ENCODE results near the gene LAIR2. TPM values are rescaled to one million over a fixed set of nuclear protein-coding genes. Genes with fewer than 3 reads are reported as not detected.

Gene LAIR2
- total and polyA plus RNA-seq, 2 of the 13 experiments (the other 11 are each of a cell fraction or from before 2014, with no cell fraction given), result 1.3 to 1.9 TPM

DNA sequence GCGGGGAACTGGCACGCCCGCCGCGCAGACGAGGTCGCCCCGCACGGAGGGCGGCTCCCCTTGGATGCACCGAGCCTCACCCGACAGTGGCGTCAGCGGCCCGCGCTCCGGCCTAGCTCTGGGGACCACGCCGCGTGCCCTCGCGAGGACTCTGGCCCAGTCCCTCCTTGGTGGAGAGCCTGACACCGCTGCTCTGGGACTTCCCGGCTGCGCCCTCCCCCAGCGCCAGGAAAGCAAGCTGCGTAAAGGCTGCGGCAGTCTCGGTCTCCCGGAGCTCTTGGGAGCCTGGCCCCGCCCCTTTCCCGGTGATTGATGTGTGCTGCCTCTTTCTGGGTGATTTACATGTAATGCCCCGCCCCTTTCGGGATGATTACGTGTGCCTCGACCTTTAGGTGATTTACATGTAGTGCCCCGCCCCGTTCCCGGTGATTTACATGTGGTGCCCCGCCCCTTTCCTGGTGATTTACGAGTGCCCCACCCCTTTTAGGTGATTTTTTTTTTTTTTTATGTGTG is 39.0 kb upstream of the LAIR2 start, which contains the start of gene LENG9 (continued):
- TF ChIP-seq, protein P1, sequence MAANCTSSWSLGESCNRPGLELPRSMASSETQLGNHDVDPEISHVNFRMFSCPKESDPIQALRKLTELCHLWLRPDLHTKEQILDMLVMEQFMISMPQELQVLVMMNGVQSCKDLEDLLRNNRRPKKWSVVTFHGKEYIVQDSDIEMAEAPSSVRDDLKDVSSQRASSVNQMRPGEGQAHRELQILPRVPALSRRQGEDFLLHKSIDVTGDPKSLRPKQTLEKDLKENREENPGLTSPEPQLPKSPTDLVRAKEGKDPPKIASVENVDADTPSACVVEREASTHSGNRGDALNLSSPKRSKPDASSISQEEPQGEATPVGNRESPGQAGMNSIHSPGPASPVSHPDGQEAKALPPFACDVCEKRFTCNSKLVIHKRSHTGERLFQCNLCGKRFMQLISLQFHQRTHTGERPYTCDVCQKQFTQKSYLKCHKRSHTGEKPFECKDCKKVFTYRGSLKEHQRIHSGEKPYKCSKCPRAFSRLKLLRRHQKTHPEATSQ (CRISPR knock-in tag; IDR thresholded peaks at IDR 0.05; ENCODE audit: borderline replicate concordance), result no peak
- TF ChIP-seq NR3C1 (CRISPR knock-in tag; IDR thresholded peaks at IDR 0.05) (no peak), TGIF2 (CRISPR knock-in tag; IDR thresholded peaks at IDR 0.05) (peak; percentile 24; the same call in 1 of the 2 replicates), NCOA1 (CRISPR knock-in tag; IDR thresholded peaks at IDR 0.05) (no peak), FOXA3 (CRISPR knock-in tag; IDR thresholded peaks at IDR 0.05) (peak; percentile 57), TOE1 (CRISPR knock-in tag; IDR thresholded peaks at IDR 0.05) (no peak; the same call in 1 of the 2 replicates), ZNF883 (CRISPR knock-in tag; IDR thresholded peaks at IDR 0.05; ENCODE audit: not compliant biosample characterization) (no peak), ZNF772 (CRISPR knock-in tag; IDR thresholded peaks at IDR 0.05) (peak; percentile 68), ZMYM4 (CRISPR knock-in tag; IDR thresholded peaks at IDR 0.05) (no peak), MYC (CRISPR knock-in tag; IDR thresholded peaks at IDR 0.05; ENCODE audit: borderline replicate concordance) (no peak; the same call in 1 of the 2 replicates), MEF2D (CRISPR knock-in tag; IDR thresholded peaks at IDR 0.05) (no peak; the same call in 1 of the 2 replicates), POLR2AphosphoS5 (IDR thresholded peaks at IDR 0.05; ENCODE audit: low read depth, low read length) (peak; percentile 83), ATF1 (CRISPR knock-in tag; IDR thresholded peaks at IDR 0.05) (no peak), ZNF558 (CRISPR knock-in tag; IDR thresholded peaks at IDR 0.05; ENCODE audit: borderline replicate concordance) (no peak), ZMYM3 (CRISPR knock-in tag; IDR thresholded peaks at IDR 0.05) (no peak), RORA (CRISPR knock-in tag; IDR thresholded peaks at IDR 0.05) (no peak), ZNF3 (CRISPR knock-in tag; IDR thresholded peaks at IDR 0.05) (no peak), DNMT3B (CRISPR knock-in tag; conservative IDR thresholded peaks at IDR 0.05) (no peak), SYNCRIP (IDR thresholded peaks at IDR 0.05; ENCODE audit: insufficient read depth, low read depth, low read length) (no peak), ZBTB3 (CRISPR knock-in tag; IDR thresholded peaks at IDR 0.05; ENCODE audit: borderline replicate concordance, low read depth) (no peak), IRF2 (CRISPR knock-in tag; IDR thresholded peaks at IDR 0.05) (no peak)
- TF ChIP-seq, protein P2, sequence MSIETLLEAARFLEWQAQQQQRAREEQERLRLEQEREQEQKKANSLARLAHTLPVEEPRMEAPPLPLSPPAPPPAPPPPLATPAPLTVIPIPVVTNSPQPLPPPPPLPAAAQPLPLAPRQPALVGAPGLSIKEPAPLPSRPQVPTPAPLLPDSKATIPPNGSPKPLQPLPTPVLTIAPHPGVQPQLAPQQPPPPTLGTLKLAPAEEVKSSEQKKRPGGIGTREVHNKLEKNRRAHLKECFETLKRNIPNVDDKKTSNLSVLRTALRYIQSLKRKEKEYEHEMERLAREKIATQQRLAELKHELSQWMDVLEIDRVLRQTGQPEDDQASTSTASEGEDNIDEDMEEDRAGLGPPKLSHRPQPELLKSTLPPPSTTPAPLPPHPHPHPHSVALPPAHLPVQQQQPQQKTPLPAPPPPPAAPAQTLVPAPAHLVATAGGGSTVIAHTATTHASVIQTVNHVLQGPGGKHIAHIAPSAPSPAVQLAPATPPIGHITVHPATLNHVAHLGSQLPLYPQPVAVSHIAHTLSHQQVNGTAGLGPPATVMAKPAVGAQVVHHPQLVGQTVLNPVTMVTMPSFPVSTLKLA (IDR thresholded peaks at IDR 0.05), result no peak
- TF ChIP-seq, protein P3, sequence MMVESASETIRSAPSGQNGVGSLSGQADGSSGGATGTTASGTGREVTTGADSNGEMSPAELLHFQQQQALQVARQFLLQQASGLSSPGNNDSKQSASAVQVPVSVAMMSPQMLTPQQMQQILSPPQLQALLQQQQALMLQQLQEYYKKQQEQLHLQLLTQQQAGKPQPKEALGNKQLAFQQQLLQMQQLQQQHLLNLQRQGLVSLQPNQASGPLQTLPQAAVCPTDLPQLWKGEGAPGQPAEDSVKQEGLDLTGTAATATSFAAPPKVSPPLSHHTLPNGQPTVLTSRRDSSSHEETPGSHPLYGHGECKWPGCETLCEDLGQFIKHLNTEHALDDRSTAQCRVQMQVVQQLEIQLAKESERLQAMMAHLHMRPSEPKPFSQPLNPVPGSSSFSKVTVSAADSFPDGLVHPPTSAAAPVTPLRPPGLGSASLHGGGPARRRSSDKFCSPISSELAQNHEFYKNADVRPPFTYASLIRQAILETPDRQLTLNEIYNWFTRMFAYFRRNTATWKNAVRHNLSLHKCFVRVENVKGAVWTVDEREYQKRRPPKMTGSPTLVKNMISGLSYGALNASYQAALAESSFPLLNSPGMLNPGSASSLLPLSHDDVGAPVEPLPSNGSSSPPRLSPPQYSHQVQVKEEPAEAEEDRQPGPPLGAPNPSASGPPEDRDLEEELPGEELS (CRISPR knock-in tag; IDR thresholded peaks at IDR 0.05), result no peak; the same call in 1 of the 2 replicates
- TF ChIP-seq, protein P4, sequence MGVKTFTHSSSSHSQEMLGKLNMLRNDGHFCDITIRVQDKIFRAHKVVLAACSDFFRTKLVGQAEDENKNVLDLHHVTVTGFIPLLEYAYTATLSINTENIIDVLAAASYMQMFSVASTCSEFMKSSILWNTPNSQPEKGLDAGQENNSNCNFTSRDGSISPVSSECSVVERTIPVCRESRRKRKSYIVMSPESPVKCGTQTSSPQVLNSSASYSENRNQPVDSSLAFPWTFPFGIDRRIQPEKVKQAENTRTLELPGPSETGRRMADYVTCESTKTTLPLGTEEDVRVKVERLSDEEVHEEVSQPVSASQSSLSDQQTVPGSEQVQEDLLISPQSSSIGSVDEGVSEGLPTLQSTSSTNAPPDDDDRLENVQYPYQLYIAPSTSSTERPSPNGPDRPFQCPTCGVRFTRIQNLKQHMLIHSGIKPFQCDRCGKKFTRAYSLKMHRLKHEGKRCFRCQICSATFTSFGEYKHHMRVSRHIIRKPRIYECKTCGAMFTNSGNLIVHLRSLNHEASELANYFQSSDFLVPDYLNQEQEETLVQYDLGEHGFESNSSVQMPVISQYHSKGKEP (CRISPR knock-in tag; IDR thresholded peaks at IDR 0.05), result no peak
- TF ChIP-seq, protein P5, sequence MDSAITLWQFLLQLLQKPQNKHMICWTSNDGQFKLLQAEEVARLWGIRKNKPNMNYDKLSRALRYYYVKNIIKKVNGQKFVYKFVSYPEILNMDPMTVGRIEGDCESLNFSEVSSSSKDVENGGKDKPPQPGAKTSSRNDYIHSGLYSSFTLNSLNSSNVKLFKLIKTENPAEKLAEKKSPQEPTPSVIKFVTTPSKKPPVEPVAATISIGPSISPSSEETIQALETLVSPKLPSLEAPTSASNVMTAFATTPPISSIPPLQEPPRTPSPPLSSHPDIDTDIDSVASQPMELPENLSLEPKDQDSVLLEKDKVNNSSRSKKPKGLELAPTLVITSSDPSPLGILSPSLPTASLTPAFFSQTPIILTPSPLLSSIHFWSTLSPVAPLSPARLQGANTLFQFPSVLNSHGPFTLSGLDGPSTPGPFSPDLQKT (CRISPR knock-in tag; IDR thresholded peaks at IDR 0.05; ENCODE audit: borderline replicate concordance), result no peak
